ENCODE data around the gene METTL15.

GRCh38 chr11:28342716-28343115 lies 234.5 kb downstream of the METTL15 start:
- TF ChIP-seq CTCF (IDR thresholded peaks at IDR 0.05; ENCODE audit: low read length) (no peak), EZH2 (optimal IDR thresholded peaks at IDR 0.05; ENCODE audit: low read depth, low read length) (no peak)

All from MM.1S (cell line).